Activated T-cell treated with anti-CD3 and anti-CD28 coated beads, Interleukin-2, amount 50 U/mL, for 72 hours (primary cell): Measurements from ENCODE around the gene APPBP2. TPM values are rescaled to one million over a fixed set of nuclear protein-coding genes. Genes with fewer than 3 reads are reported as not detected.
A peak's percentile ranks its signal among the peaks of the same experiment; 100 is the strongest.

Source experiments
- ATAC-seq, 2 donors: fragments of 150-1000 bp; cut with Tn5 transposase; replicated peaks in 1 of 2; 2 replicates each; pipeline ENCODE4 v1.10.0; 2021; ENCODE audit warnings: moderate library complexity in 2 of 2, mild to moderate bottlenecking in 1 of 2
- DNase-seq, 2 donors: peaks; one replicate each; pipeline ENCODE4 v3.0.0; 2021 to 2022; ENCODE audit warnings: mixed read lengths in 1 of 2
- H3K27ac Mint-ChIP-seq: one replicate; pipeline ENCODE4 v1.8.0; 2022; ENCODE audit warnings: mild to moderate bottlenecking, moderate library complexity, mixed read lengths
- H3K27me3 Mint-ChIP-seq: one replicate; pipeline ENCODE4 v1.8.0; 2022; ENCODE audit warnings: low read depth, mixed read lengths
- H3K36me3 Mint-ChIP-seq, 2 donors: one replicate each; pipeline ENCODE4 v1.8.0; 2022; ENCODE audit warnings: mixed read lengths in 2 of 2, mild to moderate bottlenecking in 1 of 2; ENCODE audit not compliant: insufficient read depth in 2 of 2
- H3K4me1 Mint-ChIP-seq: one replicate; pipeline ENCODE4 v1.8.0; 2022; ENCODE audit warnings: low read depth, mixed read lengths
- H3K4me3 Mint-ChIP-seq, 2 donors: one replicate each; pipeline ENCODE4 v1.8.0; 2022; ENCODE audit warnings: mild to moderate bottlenecking in 2 of 2, mixed read lengths in 2 of 2, moderate library complexity in 2 of 2
- H3K9me3 Mint-ChIP-seq, 2 donors: one replicate each; pipeline ENCODE4 v1.8.0; 2022; ENCODE audit warnings: mixed read lengths in 2 of 2
- total RNA-seq, 2 donors: library from RNA; stranded (reverse); gene quantifications; one replicate each; pipeline ENCODE4 v1.2.3, GENCODE V29; 2022

APPBP2 gene
- total RNA-seq, 2 donors from 2014 or later = 29.4 to 29.6 TPM

- Mint-ChIP-seq H3K4me3 (no peak overlapping the region), H3K27me3 (no peaks in the 10 kb centered on the region), H3K9me3 (no peaks in the 10 kb centered on the region), H3K27ac (no peak overlapping the region), H3K4me1 (no peaks in the 10 kb centered on the region), H3K36me3 (no peaks in the 10 kb centered on the region)
- no peak for ATAC-seq
- DNase-seq = no peak
Observed at GRCh38 chr17:60415146-60415545, 110.9 kb downstream of the APPBP2 start.

- no peaks in the 10 kb centered on the region for H3K9me3 Mint-ChIP-seq
Observed at GRCh38 chr17:60412701-60413100, 113.3 kb downstream of the APPBP2 start.

GRCh38 chr17:60410001-60410400, 116.0 kb downstream of the APPBP2 start:
- no peaks in the 10 kb centered on the region for H3K4me1 Mint-ChIP-seq
- H3K9me3 Mint-ChIP-seq = no peaks in the 10 kb centered on the region
- ATAC-seq (no peak), DNase-seq (no peak)
- no peaks in the 10 kb centered on the region for H3K27me3 Mint-ChIP-seq
- no peaks in the 10 kb centered on the region for H3K36me3 Mint-ChIP-seq
- no peak overlapping the region for H3K27ac Mint-ChIP-seq
- no peak overlapping the region for H3K4me3 Mint-ChIP-seq

More at GRCh38 chr17:60412701-60413100, 113.3 kb downstream of the APPBP2 start:
- H3K4me3 Mint-ChIP-seq = no peak overlapping the region
- no peaks in the 10 kb centered on the region for H3K27me3 Mint-ChIP-seq
- no peak overlapping the region for H3K27ac Mint-ChIP-seq
- no peak for ATAC-seq
- H3K4me1 Mint-ChIP-seq = no peaks in the 10 kb centered on the region
- no peak for DNase-seq
- H3K36me3 Mint-ChIP-seq = no peaks in the 10 kb centered on the region

- Mint-ChIP-seq H3K36me3 (no peaks in the 10 kb centered on the region), H3K27ac (no peak overlapping the region), H3K4me1 (no peaks in the 10 kb centered on the region), H3K27me3 (no peaks in the 10 kb centered on the region), H3K4me3 (no peak overlapping the region), H3K9me3 (no peaks in the 10 kb centered on the region)
- DNase-seq (no peak), ATAC-seq (no peak)
Observed at GRCh38 chr17:60406887-60407286, 119.2 kb downstream of the APPBP2 start.

GRCh38 chr17:60403962-60404361, 122.1 kb downstream of the APPBP2 start:
- ATAC-seq (no peak), DNase-seq (no peak)
- Mint-ChIP-seq H3K4me3 (no peak overlapping the region), H3K27ac (no peak overlapping the region), H3K9me3 (no peaks in the 10 kb centered on the region), H3K36me3 (no peaks in the 10 kb centered on the region), H3K27me3 (no peaks in the 10 kb centered on the region), H3K4me1 (no peaks in the 10 kb centered on the region)

- no peaks in the 10 kb centered on the region for H3K9me3 Mint-ChIP-seq
- ATAC-seq (no peak), DNase-seq (no peak)
- H3K27me3 Mint-ChIP-seq = no peaks in the 10 kb centered on the region
- no peak overlapping the region for H3K4me3 Mint-ChIP-seq
- H3K4me1 Mint-ChIP-seq = no peaks in the 10 kb centered on the region
- H3K36me3 Mint-ChIP-seq = no peaks in the 10 kb centered on the region
- no peak overlapping the region for H3K27ac Mint-ChIP-seq
Observed at GRCh38 chr17:60403523-60403810, 122.6 kb downstream of the APPBP2 start.

- Mint-ChIP-seq H3K4me1 (no peaks in the 10 kb centered on the region), H3K4me3 (no peak overlapping the region), H3K27ac (no peak overlapping the region), H3K9me3 (no peaks in the 10 kb centered on the region), H3K27me3 (no peaks in the 10 kb centered on the region), H3K36me3 (no peaks in the 10 kb centered on the region)
- ATAC-seq (no peak), DNase-seq (no peak)
Observed at GRCh38 chr17:60401819-60402218, 124.2 kb downstream of the APPBP2 start.

- Mint-ChIP-seq H3K9me3 (no peaks in the 10 kb centered on the region), H3K27me3 (no peaks in the 10 kb centered on the region), H3K4me3 (no peak overlapping the region), H3K4me1 (peaks cover 16% of the 10 kb centered on the region), H3K27ac (peak overlapping the region; percentile 79), H3K36me3 (no peaks in the 10 kb centered on the region)
- no peak for ATAC-seq
- DNase-seq = no peak
Observed at GRCh38 chr17:60398227-60398959, 127.6 kb downstream of the APPBP2 start.

- H3K9me3 Mint-ChIP-seq = no peaks in the 10 kb centered on the region
- ATAC-seq (no peak), DNase-seq (no peak)
- H3K4me1 Mint-ChIP-seq = peaks cover 16% of the 10 kb centered on the region
- no peak overlapping the region for H3K27ac Mint-ChIP-seq
- no peak overlapping the region for H3K4me3 Mint-ChIP-seq
- peaks cover 0 to 2% of the 10 kb centered on the region in 2 donors for H3K36me3 Mint-ChIP-seq
- no peaks in the 10 kb centered on the region for H3K27me3 Mint-ChIP-seq
Observed at GRCh38 chr17:60396412-60396811, 129.6 kb downstream of the APPBP2 start.

GRCh38 chr17:60395508-60396065, 130.5 kb downstream of the APPBP2 start:
- DNase-seq (no peak), ATAC-seq (peak; percentile 12 to 35)
- Mint-ChIP-seq H3K27ac (peak overlapping the region; percentile 45), H3K4me1 (peaks cover 24% of the 10 kb centered on the region), H3K36me3 (peaks cover 4 to 5% of the 10 kb centered on the region in 2 donors), H3K27me3 (no peaks in the 10 kb centered on the region), H3K4me3 (peak overlapping the region in 1 of 2 donors; percentile 42), H3K9me3 (no peaks in the 10 kb centered on the region)

- H3K27ac Mint-ChIP-seq = no peak overlapping the region
- H3K4me3 Mint-ChIP-seq = no peak overlapping the region
- H3K4me1 Mint-ChIP-seq = peaks cover 38% of the 10 kb centered on the region
- ATAC-seq = no peak
- no peaks in the 10 kb centered on the region for H3K27me3 Mint-ChIP-seq
- DNase-seq = no peak
- no peaks in the 10 kb centered on the region for H3K9me3 Mint-ChIP-seq
- H3K36me3 Mint-ChIP-seq = peaks cover 4 to 5% of the 10 kb centered on the region in 2 donors
Observed at GRCh38 chr17:60393840-60394723, 132.0 kb downstream of the APPBP2 start.
